Neural cell (in vitro differentiated cells): ENCODE results near the gene ABCA2.

Experiments
- CTCF ChIP-seq: fragments of 450-650 bp; IDR thresholded peaks from 2 replicates; pipeline ENCODE4 v1.5.1; 2014; ENCODE audit warnings: antibody characterized with exemption, mild to moderate bottlenecking, moderate library complexity; ENCODE audit not compliant: poor library complexity, severe bottlenecking
- EP300 ChIP-seq: fragments of 450-650 bp; conservative IDR thresholded peaks from 2 replicates; pipeline ENCODE4 v1.6.1; 2014; ENCODE audit warnings: antibody characterized with exemption, mild to moderate bottlenecking, moderate library complexity; ENCODE audit not compliant: poor library complexity, severe bottlenecking
- MXI1 ChIP-seq: fragments of 450-650 bp; conservative IDR thresholded peaks from 2 replicates; pipeline ENCODE4 v1.6.1; 2014; ENCODE audit warnings: antibody characterized with exemption, mild to moderate bottlenecking; ENCODE audit not compliant: poor library complexity, severe bottlenecking
- POLR2AphosphoS5 ChIP-seq: IDR thresholded peaks from 2 replicates; pipeline ENCODE4 v1.6.1; 2012
- SMC3 ChIP-seq: fragments of 450-650 bp; conservative IDR thresholded peaks from 2 replicates; pipeline ENCODE4 v1.6.1; 2014; ENCODE audit warnings: antibody characterized with exemption, mild to moderate bottlenecking, moderate library complexity; ENCODE audit not compliant: poor library complexity
- TAF1 ChIP-seq: IDR thresholded peaks from 2 replicates; pipeline ENCODE4 v1.6.1; 2012; ENCODE audit warnings: low read depth

DNA sequence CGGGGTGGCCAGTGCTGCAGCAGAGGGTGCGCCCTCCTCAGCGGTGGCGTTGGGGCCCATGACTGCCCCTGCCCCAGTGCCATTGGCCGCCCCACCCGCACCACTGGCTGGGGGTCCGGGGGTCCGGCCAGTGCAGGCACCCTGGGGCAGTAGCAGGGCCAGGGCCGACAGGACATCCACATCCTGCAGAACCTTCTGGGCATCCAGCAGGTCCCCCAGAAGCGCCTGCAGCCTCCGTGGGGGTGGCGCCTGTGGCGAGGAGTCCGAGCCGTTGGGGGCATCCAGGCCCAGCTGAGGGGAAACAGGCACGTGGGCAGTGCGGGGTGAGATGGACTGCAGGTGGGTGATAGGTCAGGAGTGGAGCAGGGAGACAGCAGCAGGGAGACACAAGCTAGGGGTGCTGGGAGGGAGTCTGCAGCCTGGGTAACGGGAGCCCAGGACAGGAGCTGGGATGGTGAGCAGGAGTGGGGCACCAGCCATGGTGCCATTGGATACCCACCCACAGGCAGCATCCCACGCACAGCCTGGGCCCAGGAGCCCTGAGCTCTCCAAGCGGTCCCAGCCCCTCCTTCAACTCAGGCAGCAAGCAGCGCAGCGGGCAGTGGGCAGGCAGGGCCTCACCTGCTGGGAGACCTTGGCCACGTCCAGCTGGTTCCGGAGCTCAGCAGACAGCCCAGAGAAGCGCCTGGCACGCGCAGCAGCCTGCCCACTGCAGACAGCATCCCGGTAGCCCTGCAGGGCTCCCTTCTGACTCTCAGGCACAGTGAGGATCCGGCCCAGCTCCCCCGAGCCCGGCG lies 7.1 kb downstream of the ABCA2 start:
- TF ChIP-seq SMC3 (no peak), MXI1 (no peak), CTCF (no peak), TAF1 (no peak), EP300 (no peak), POLR2AphosphoS5 (no peak)
